ENCODE results near the gene PGAP2.

PGAP2 gene

DNA sequence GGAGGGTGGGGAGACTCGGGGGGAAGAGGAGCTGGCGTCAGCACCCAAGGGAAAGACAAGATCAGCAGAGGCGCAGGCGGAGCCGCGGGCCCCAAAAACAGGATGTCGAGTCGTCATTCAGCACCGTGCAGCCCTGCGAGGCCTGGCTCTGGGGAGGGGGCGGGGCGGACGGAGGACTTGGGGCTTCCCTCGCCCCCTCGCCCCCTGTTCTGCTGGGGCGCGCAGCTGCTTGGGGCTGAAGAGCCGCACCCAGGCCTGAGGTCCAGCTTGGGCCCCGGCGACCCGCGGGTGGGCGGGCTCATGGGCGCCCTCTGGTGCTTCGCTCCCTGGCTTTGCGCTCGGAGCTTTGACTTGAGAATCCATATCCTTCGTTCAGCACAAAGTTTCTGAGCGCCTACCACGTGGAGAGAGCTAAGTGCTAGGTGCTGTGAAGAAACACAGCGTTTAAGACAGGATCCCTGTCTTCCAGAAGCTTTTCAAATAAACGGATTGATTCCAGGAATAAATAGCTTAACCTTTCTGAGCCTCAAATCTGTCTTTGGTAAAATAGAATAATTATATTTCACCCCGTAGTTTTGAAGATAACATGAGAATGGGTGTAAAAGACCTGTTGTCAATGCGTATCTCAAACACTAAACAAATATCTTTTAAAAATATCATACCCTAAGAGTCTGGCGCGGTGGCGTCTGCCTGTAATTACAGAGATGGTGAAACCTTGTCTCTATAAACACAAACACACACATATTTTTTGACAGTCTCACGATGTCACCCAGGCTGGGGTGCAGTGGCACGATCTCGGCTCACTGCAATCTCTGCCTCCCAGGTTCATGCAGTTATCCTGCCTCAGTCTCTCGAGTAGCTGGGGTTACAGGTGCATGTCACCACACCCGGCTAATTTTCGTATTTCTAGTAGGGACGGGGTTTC lies 33.3 kb downstream of the PGAP2 start:
- H3K9ac ChIP-seq (ENCODE audit: low read length in 2 of 2) = peak overlapping the region; percentile 79 to 84

GRCh38 chr11:3843326-3843725 lies 35.0 kb downstream of the PGAP2 start:
- Histone ChIP-seq H3K4me3 (ENCODE audit: low read length in 2 of 2) (no peak overlapping the region), H3K4me1 (ENCODE audit: control insufficient read depth, insufficient read depth, low read length) (peaks cover 19% of the 10 kb centered on the region), H3K27me3 (ENCODE audit: control insufficient read depth in 1 of 2, insufficient read depth in 2 of 2, low read length in 2 of 2) (no peaks in the 10 kb centered on the region), H3K27ac (ENCODE audit: low read length) (no peak overlapping the region), H3K9me3 (ENCODE audit: control insufficient read depth in 2 of 2, low read length in 2 of 2) (no peaks in the 10 kb centered on the region), H3K36me3 (ENCODE audit: control insufficient read depth in 2 of 2, insufficient read depth in 2 of 2, low read length in 2 of 2) (no peaks in the 10 kb centered on the region), H3K9ac (ENCODE audit: low read length in 2 of 2) (no peak overlapping the region)

More for the DNA sequence above, 33.3 kb downstream of the PGAP2 start:
- no peaks in the 10 kb centered on the region for H3K36me3 ChIP-seq (ENCODE audit: control insufficient read depth in 2 of 2, insufficient read depth in 2 of 2, low read length in 2 of 2)
- H3K27ac ChIP-seq (ENCODE audit: low read length) = peak overlapping the region; percentile 82
- peaks cover 26% of the 10 kb centered on the region for H3K4me1 ChIP-seq (ENCODE audit: control insufficient read depth, insufficient read depth, low read length)
- no peaks in the 10 kb centered on the region for H3K9me3 ChIP-seq (ENCODE audit: control insufficient read depth in 2 of 2, low read length in 2 of 2)
- peak overlapping the region; percentile 57 to 80 for H3K4me3 ChIP-seq (ENCODE audit: low read length in 2 of 2)
- H3K27me3 ChIP-seq (ENCODE audit: control insufficient read depth in 1 of 2, insufficient read depth in 2 of 2, low read length in 2 of 2) = no peaks in the 10 kb centered on the region

- H3K9ac ChIP-seq (ENCODE audit: low read length in 2 of 2) = no peak overlapping the region
- no peak overlapping the region for H3K27ac ChIP-seq (ENCODE audit: low read length)
- no peaks in the 10 kb centered on the region for H3K27me3 ChIP-seq (ENCODE audit: control insufficient read depth in 1 of 2, insufficient read depth in 2 of 2, low read length in 2 of 2)
- H3K4me1 ChIP-seq (ENCODE audit: control insufficient read depth, insufficient read depth, low read length) = peaks cover 5% of the 10 kb centered on the region
- H3K4me3 ChIP-seq (ENCODE audit: low read length in 2 of 2) = no peak overlapping the region
- no peaks in the 10 kb centered on the region for H3K9me3 ChIP-seq (ENCODE audit: control insufficient read depth in 2 of 2, low read length in 2 of 2)
- H3K36me3 ChIP-seq (ENCODE audit: control insufficient read depth in 2 of 2, insufficient read depth in 2 of 2, low read length in 2 of 2) = no peaks in the 10 kb centered on the region
Observed at GRCh38 chr11:3845246-3845645, 36.9 kb downstream of the PGAP2 start.

- Histone ChIP-seq H3K4me3 (ENCODE audit: low read length in 2 of 2) (no peak overlapping the region), H3K27ac (ENCODE audit: low read length) (no peak overlapping the region), H3K27me3 (ENCODE audit: control insufficient read depth in 1 of 2, insufficient read depth in 2 of 2, low read length in 2 of 2) (no peaks in the 10 kb centered on the region), H3K9ac (ENCODE audit: low read length in 2 of 2) (no peak overlapping the region), H3K4me1 (ENCODE audit: control insufficient read depth, insufficient read depth, low read length) (peaks cover 5% of the 10 kb centered on the region), H3K9me3 (ENCODE audit: control insufficient read depth in 2 of 2, low read length in 2 of 2) (no peaks in the 10 kb centered on the region), H3K36me3 (ENCODE audit: control insufficient read depth in 2 of 2, insufficient read depth in 2 of 2, low read length in 2 of 2) (no peaks in the 10 kb centered on the region)
Observed at GRCh38 chr11:3845670-3846069, 37.3 kb downstream of the PGAP2 start.

DNA sequence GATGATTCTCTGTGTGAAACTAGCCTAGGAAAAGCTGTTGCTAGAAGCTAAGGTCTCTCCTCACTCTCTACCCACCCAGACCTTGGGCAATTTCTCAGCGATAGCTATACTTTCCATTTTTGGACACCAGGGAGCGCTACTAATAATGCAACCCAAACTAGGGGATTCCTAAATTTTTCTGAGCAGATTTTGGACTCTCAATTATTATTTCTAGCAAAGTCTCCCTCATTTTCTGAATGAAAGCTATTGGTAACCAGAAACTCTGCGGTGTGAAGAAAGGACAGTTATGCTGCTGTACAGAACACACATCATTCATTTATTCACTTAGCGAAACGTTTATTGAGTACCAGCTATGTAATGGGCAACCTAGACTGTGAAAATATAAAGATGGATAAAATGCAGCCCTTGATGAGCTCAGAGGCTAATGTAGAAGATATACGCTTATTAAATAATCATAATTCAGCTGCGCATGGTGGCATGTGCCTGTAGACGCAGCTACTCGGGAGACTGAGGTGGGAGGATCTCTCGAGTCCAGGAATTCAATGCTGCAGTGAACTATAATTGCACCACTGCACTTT lies 41.0 kb downstream of the PGAP2 start:
- Histone ChIP-seq H3K36me3 (ENCODE audit: control insufficient read depth in 2 of 2, insufficient read depth in 2 of 2, low read length in 2 of 2) (no peaks in the 10 kb centered on the region), H3K4me3 (ENCODE audit: low read length in 2 of 2) (no peak overlapping the region), H3K9me3 (ENCODE audit: control insufficient read depth in 2 of 2, low read length in 2 of 2) (no peaks in the 10 kb centered on the region), H3K27ac (ENCODE audit: low read length) (no peak overlapping the region), H3K27me3 (ENCODE audit: control insufficient read depth in 1 of 2, insufficient read depth in 2 of 2, low read length in 2 of 2) (no peaks in the 10 kb centered on the region), H3K4me1 (ENCODE audit: control insufficient read depth, insufficient read depth, low read length) (peaks cover 1% of the 10 kb centered on the region), H3K9ac (ENCODE audit: low read length in 2 of 2) (no peak overlapping the region)

DNA sequence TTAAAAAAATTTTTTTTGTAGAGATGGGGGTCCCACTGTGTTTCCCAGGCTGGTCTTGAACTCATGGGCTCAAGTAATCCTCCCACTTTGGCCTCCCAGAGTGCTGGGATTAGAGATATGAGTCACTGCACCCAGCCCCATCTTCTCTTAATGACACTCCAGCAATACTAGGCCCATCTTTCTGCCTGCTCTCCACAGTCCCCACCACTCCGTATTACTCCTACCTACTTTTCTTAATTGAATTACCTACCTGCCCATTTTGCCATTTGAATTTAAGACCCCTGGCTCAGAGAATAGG lies 45.1 kb downstream of the PGAP2 start:
- Histone ChIP-seq H3K9me3 (ENCODE audit: control insufficient read depth in 2 of 2, low read length in 2 of 2) (no peaks in the 10 kb centered on the region), H3K4me1 (ENCODE audit: control insufficient read depth, insufficient read depth, low read length) (peaks cover 31% of the 10 kb centered on the region), H3K4me3 (ENCODE audit: low read length in 2 of 2) (no peak overlapping the region), H3K36me3 (ENCODE audit: control insufficient read depth in 2 of 2, insufficient read depth in 2 of 2, low read length in 2 of 2) (no peaks in the 10 kb centered on the region), H3K27ac (ENCODE audit: low read length) (no peak overlapping the region), H3K27me3 (ENCODE audit: control insufficient read depth in 1 of 2, insufficient read depth in 2 of 2, low read length in 2 of 2) (no peaks in the 10 kb centered on the region), H3K9ac (ENCODE audit: low read length in 2 of 2) (no peak overlapping the region)

DNA sequence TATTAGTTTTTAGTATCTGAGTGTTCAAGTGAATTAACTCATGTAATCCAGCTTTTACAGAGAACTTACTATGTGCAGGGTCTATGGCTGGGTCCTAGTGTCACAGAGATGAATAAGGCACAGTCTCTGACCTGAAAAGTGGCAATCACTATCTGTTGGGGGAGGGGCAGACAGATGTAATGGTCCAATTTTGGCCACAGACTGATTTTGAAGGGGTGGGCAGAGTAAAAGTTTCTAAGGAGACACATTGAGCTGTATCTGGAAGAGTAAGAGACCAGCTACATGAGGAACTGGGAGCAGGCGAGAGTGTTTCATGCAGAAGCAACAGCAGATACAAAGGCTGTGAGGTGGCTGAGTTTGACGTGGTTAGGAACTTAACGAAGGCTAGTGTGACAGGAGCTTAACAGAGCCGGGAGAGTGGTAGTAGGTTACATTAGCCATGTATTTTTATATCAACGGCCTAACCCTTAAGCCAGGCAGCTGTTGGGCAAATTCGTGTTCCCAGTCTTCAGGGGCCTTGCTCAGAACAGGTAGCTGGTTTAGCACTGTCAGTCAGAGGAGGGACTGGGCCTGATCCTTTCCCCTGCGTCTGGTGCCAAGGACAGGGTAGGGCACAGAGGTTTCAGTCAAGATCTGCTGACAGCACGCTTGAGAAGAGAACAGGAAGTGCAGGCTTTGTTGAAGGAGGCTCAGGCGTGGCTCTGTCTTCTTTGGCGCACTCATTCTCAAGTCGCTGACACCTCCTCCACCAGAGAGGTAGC lies 45.7 kb downstream of the PGAP2 start:
- Histone ChIP-seq H3K4me1 (ENCODE audit: control insufficient read depth, insufficient read depth, low read length) (peaks cover 36% of the 10 kb centered on the region), H3K9ac (ENCODE audit: low read length in 2 of 2) (peak overlapping the region; percentile 47 to 92), H3K9me3 (ENCODE audit: control insufficient read depth in 2 of 2, low read length in 2 of 2) (no peaks in the 10 kb centered on the region), H3K27me3 (ENCODE audit: control insufficient read depth in 1 of 2, insufficient read depth in 2 of 2, low read length in 2 of 2) (no peaks in the 10 kb centered on the region), H3K36me3 (ENCODE audit: control insufficient read depth in 2 of 2, insufficient read depth in 2 of 2, low read length in 2 of 2) (no peaks in the 10 kb centered on the region), H3K27ac (ENCODE audit: low read length) (peak overlapping the region; percentile 55), H3K4me3 (ENCODE audit: low read length in 2 of 2) (no peak overlapping the region)

- Histone ChIP-seq H3K27ac (ENCODE audit: low read length) (peak overlapping the region; percentile 55), H3K9me3 (ENCODE audit: control insufficient read depth in 2 of 2, low read length in 2 of 2) (no peaks in the 10 kb centered on the region), H3K4me3 (ENCODE audit: low read length in 2 of 2) (peak overlapping the region in 1 of 2 donors; percentile 92), H3K4me1 (ENCODE audit: control insufficient read depth, insufficient read depth, low read length) (peaks cover 42% of the 10 kb centered on the region), H3K9ac (ENCODE audit: low read length in 2 of 2) (peak overlapping the region; percentile 47 to 92), H3K36me3 (ENCODE audit: control insufficient read depth in 2 of 2, insufficient read depth in 2 of 2, low read length in 2 of 2) (no peaks in the 10 kb centered on the region), H3K27me3 (ENCODE audit: control insufficient read depth in 1 of 2, insufficient read depth in 2 of 2, low read length in 2 of 2) (no peaks in the 10 kb centered on the region)
Observed at GRCh38 chr11:3854660-3854976, 46.3 kb downstream of the PGAP2 start.

- Histone ChIP-seq H3K9ac (ENCODE audit: low read length in 2 of 2) (peak within 1 kb of the TSS; percentile 82 to 92), H3K36me3 (ENCODE audit: control insufficient read depth in 2 of 2, insufficient read depth in 2 of 2, low read length in 2 of 2) (no peaks in the 10 kb centered on the region), H3K27me3 (ENCODE audit: control insufficient read depth in 1 of 2, insufficient read depth in 2 of 2, low read length in 2 of 2) (no peaks in the 10 kb centered on the region), H3K4me1 (ENCODE audit: control insufficient read depth, insufficient read depth, low read length) (peaks cover 44% of the 10 kb centered on the region), H3K27ac (ENCODE audit: low read length) (peak within 1 kb of the TSS; percentile 82), H3K9me3 (ENCODE audit: control insufficient read depth in 2 of 2, low read length in 2 of 2) (no peaks in the 10 kb centered on the region), H3K4me3 (ENCODE audit: low read length in 2 of 2) (peak within 1 kb of the TSS; percentile 85 to 92)
Observed at GRCh38 chr11:3854977-3855807, 46.8 kb downstream of the PGAP2 start, which contains the start of gene STIM1. STIM1 (plus strand) TSS chr11:3855664; CDS start chr11:3856271, 607 bp downstream.

DNA sequence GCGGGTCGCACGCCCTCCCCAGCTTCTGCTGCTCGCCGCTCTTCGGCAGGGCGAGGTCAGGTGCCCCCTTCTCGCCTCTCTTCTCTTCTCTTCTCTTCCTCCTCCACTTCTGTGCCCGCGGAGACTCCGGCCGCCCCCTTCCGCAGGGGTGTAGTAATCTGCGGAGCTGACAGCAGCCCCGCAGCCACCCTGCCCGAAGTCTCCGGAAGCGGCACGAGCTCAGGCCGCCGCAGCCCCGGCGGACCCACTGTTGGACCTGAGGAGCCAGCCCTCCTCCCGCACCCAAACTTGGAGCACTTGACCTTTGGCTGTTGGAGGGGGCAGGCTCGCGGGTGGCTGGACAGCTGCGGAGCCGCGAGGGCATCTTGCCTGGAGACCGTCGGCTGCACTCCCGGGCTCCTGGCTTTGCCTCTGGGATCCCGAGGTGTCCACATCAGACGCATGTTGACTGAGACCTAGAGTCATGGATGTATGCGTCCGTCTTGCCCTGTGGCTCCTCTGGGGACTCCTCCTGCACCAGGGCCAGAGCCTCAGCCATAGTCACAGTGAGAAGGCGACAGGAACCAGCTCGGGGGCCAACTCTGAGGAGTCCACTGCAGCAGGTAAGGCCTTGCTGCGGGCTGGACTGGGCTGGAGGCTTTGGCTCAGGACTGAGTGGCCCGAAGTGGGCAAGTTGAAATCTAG lies 47.6 kb downstream of the PGAP2 start:
- Histone ChIP-seq H3K4me1 (ENCODE audit: control insufficient read depth, insufficient read depth, low read length) (peaks cover 50% of the 10 kb centered on the region), H3K9ac (ENCODE audit: low read length in 2 of 2) (peak overlapping the region; percentile 69 to 81), H3K4me3 (ENCODE audit: low read length in 2 of 2) (peak overlapping the region; percentile 80 to 92), H3K9me3 (ENCODE audit: control insufficient read depth in 2 of 2, low read length in 2 of 2) (no peaks in the 10 kb centered on the region), H3K27me3 (ENCODE audit: control insufficient read depth in 1 of 2, insufficient read depth in 2 of 2, low read length in 2 of 2) (no peaks in the 10 kb centered on the region), H3K36me3 (ENCODE audit: control insufficient read depth in 2 of 2, insufficient read depth in 2 of 2, low read length in 2 of 2) (no peaks in the 10 kb centered on the region), H3K27ac (ENCODE audit: low read length) (peak overlapping the region; percentile 31)

Measured in stomach smooth muscle (tissue), 2 donors.